GM12891 (cell line): Measurements from ENCODE around the gene RTRAF.

Source experiments
- DNase-seq: peaks from one replicate; pipeline ENCODE4 v3.0.0; 2011; ENCODE audit warnings: low spot score; ENCODE audit not compliant: insufficient read length
- FAIRE-seq: peaks from 2 replicates; lab custom pipeline; 2011; peaks lifted over from hg19 to GRCh38; lab: Jason Lieb, UNC
- PAX5 ChIP-seq: IDR thresholded peaks from 2 replicates; pipeline ENCODE4 v1.6.1; 2011; ENCODE audit warnings: low read length, moderate library complexity, mild to moderate bottlenecking; ENCODE audit not compliant: insufficient read depth, severe bottlenecking
- POLR2A ChIP-seq: IDR thresholded peaks from 2 replicates; pipeline ENCODE4 v1.6.1; 2011; ENCODE audit warnings: low read depth, low read length, control low read depth
- POLR2AphosphoS5 ChIP-seq: IDR thresholded peaks from 2 replicates; pipeline ENCODE4 v1.6.1; 2011; ENCODE audit warnings: low read depth, low read length, control low read depth
- POU2F2 ChIP-seq: IDR thresholded peaks from 2 replicates; pipeline ENCODE4 v1.6.1; 2011; ENCODE audit warnings: low read depth, mild to moderate bottlenecking, control low read depth, low read length, moderate library complexity
- SPI1 ChIP-seq: IDR thresholded peaks from 2 replicates; pipeline ENCODE4 v1.6.1; 2011; ENCODE audit warnings: low read depth, low read length, control low read depth
- TAF1 ChIP-seq: IDR thresholded peaks from 2 replicates; pipeline ENCODE4 v1.6.1; 2011; ENCODE audit warnings: low read depth, low read length, control low read depth

The RTRAF gene

GRCh38 chr14:52029881-52030280 lies 40.5 kb downstream of the RTRAF start:
- no peak for FAIRE-seq
- TF ChIP-seq SPI1: no peak
- TF ChIP-seq POLR2AphosphoS5: no peak
- no peak for TF ChIP-seq TAF1
- no peak for TF ChIP-seq POLR2A
- TF ChIP-seq POU2F2: no peak
- TF ChIP-seq PAX5: no peak

GRCh38 chr14:52031781-52032180 lies 42.4 kb downstream of the RTRAF start:
- TF ChIP-seq POLR2AphosphoS5 (no peak), POLR2A (no peak), PAX5 (no peak), TAF1 (no peak), SPI1 (no peak), POU2F2 (no peak)
- no peak for DNase-seq

More at GRCh38 chr14:52029881-52030280, 40.5 kb downstream of the RTRAF start:
- no peak for DNase-seq

GRCh38 chr14:52032204-52032801 lies 43.0 kb downstream of the RTRAF start:
- FAIRE-seq (no peak), DNase-seq (no peak)
- TF ChIP-seq TAF1 (no peak), POU2F2 (no peak), POLR2AphosphoS5 (no peak), POLR2A (no peak), SPI1 (no peak), PAX5 (no peak)

More at GRCh38 chr14:52031781-52032180, 42.4 kb downstream of the RTRAF start:
- no peak for FAIRE-seq

- TF ChIP-seq POLR2A: no peak
- DNase-seq (no peak), FAIRE-seq (no peak)
Measured at GRCh38 chr14:52033101-52033642, 43.8 kb downstream of the RTRAF start.

- no peak for FAIRE-seq
- DNase-seq: no peak
- TF ChIP-seq SPI1: no peak
- no peak for TF ChIP-seq PAX5
- no peak for TF ChIP-seq POLR2AphosphoS5
- TF ChIP-seq TAF1: no peak
- TF ChIP-seq POLR2A: no peak
- TF ChIP-seq POU2F2: no peak
Measured at GRCh38 chr14:52039124-52039815, 49.9 kb downstream of the RTRAF start.

- DNase-seq (no peak), FAIRE-seq (no peak)
- TF ChIP-seq PAX5 (no peak), TAF1 (no peak), SPI1 (no peak), POLR2A (no peak), POLR2AphosphoS5 (no peak), POU2F2 (no peak)
Measured at GRCh38 chr14:52040598-52040997, 51.3 kb downstream of the RTRAF start.

- no peak for FAIRE-seq
- TF ChIP-seq PAX5 (no peak), SPI1 (no peak), POLR2AphosphoS5 (no peak), POLR2A (no peak), POU2F2 (no peak)
- DNase-seq: no peak
Measured at GRCh38 chr14:52042371-52043289, 53.3 kb downstream of the RTRAF start.

GRCh38 chr14:52043690-52044089 lies 54.3 kb downstream of the RTRAF start:
- peak; percentile 37 for DNase-seq
- TF ChIP-seq POU2F2: no peak
- no peak for TF ChIP-seq SPI1
- TF ChIP-seq POLR2A: no peak
- TF ChIP-seq TAF1: no peak

GRCh38 chr14:52044791-52045522 lies 55.6 kb downstream of the RTRAF start:
- FAIRE-seq (no peak), DNase-seq (no peak)
- no peak for TF ChIP-seq POLR2AphosphoS5
- no peak for TF ChIP-seq SPI1
- no peak for TF ChIP-seq PAX5
- TF ChIP-seq TAF1: no peak
- TF ChIP-seq POU2F2: no peak
- TF ChIP-seq POLR2A: no peak

More at GRCh38 chr14:52043690-52044089, 54.3 kb downstream of the RTRAF start:
- no peak for FAIRE-seq
